K562 (cell line): ENCODE data around the gene ARSJ. TPM values are rescaled to one million over a fixed set of nuclear protein-coding genes. Genes with fewer than 3 reads are reported as not detected.

Experiments used
- ATAC-seq: fragments of 200-7000 bp; cut with Tn5 transposase; 3 replicates; pipeline ENCODE4 v1.9.1; 2020; ENCODE audit warnings: moderate library complexity
- BruUV-seq: library from RNA; stranded (reverse); fragments of 400-500 nt; replicated peaks from 2 replicates; lab custom pipeline; 2021; lab: Mats Ljungman, UMichigan
- CTCF ChIA-PET: fragments of 300-600 bp; formaldehyde crosslinking; extraction: SDS; loops from one replicate; lab custom pipeline; 2021; ENCODE audit warnings: low intra/inter-chr PET ratio; lab: Yijun Ruan, JAX
- POLR2A ChIA-PET: fragments of 300-600, 350-650 bp; sonication (Branson Sonifier 250); formaldehyde crosslinking; extraction: SDS; loops from one replicate; lab custom pipeline; 2021; ENCODE audit warnings: antibody characterized with exemption, inconsistent platforms; lab: Yijun Ruan, JAX
- DNase-seq, 4 experiments: peaks; one replicate each; pipeline versions ENCODE4 v3.0.0 to v3.0.0-alpha.2; 2011 to 2018; ENCODE audit warnings: low spot score in 3 of 4, mixed read lengths in 3 of 4; ENCODE audit errors: extremely low read depth in 1 of 4
- FAIRE-seq: peaks from 2 replicates; lab custom pipeline; 2011; peaks lifted over from hg19 to GRCh38; lab: Jason Lieb, UNC
- H2AFZ ChIP-seq: 2 replicates; pipeline ENCODE4 v1.6.0; 2011; ENCODE audit warnings: low read depth, low read length, control low read depth, inconsistent platforms
- H3K27ac ChIP-seq: fragments of 200-600 bp; 3 replicates; pipeline ENCODE4 v1.8.0; 2011; ENCODE audit warnings: low read depth, mild to moderate bottlenecking, control low read depth, inconsistent platforms, low read length, moderate library complexity, mixed read lengths; ENCODE audit errors: extremely low read depth
- H3K27me3 ChIP-seq, 2 experiments: fragments of 300-600 bp in 1 of 2; 2 replicates in 1 of 2; 3 replicates in 1 of 2; pipeline versions ENCODE4 v1.6.0 to v1.8.0; 2011; ENCODE audit warnings: inconsistent platforms in 2 of 2, low read length in 2 of 2, mild to moderate bottlenecking in 1 of 2, mixed read lengths in 1 of 2, moderate library complexity in 1 of 2; ENCODE audit not compliant: control insufficient read depth in 2 of 2, insufficient read depth in 2 of 2
- H3K36me3 ChIP-seq: fragments of 300-600 bp; 3 replicates; pipeline ENCODE4 v1.8.0; 2011; ENCODE audit warnings: mild to moderate bottlenecking, low read length, inconsistent platforms; ENCODE audit not compliant: control insufficient read depth, insufficient read depth
- H3K4me1 ChIP-seq, 2 experiments: fragments of 200-600 bp in 1 of 2; replicated peaks in 1 of 2; 2 replicates in 1 of 2; 3 replicates in 1 of 2; pipeline versions ENCODE4 v1.5.1 to v1.8.0; 2011; ENCODE audit warnings: inconsistent platforms in 2 of 2, low read length in 2 of 2, mild to moderate bottlenecking in 1 of 2, mixed read lengths in 1 of 2, moderate library complexity in 1 of 2; ENCODE audit not compliant: control insufficient read depth in 2 of 2, insufficient read depth in 2 of 2
- H3K4me2 ChIP-seq: 2 replicates; pipeline ENCODE4 v1.6.1; 2011; ENCODE audit warnings: low read length, control low read depth, inconsistent platforms, mixed read lengths; ENCODE audit not compliant: insufficient read depth
- H3K4me3 ChIP-seq: fragments of 200-600 bp; sonication (generic), shearing (Covaris generic); 2 replicates; pipeline ENCODE4 v1.5.1; 2016; ENCODE audit warnings: control low read depth, inconsistent platforms
- H3K79me2 ChIP-seq: fragments of 200-600 bp; 3 replicates; pipeline ENCODE4 v1.8.0; 2011; ENCODE audit warnings: low read length, inconsistent platforms; ENCODE audit not compliant: control insufficient read depth, insufficient read depth
- H3K9ac ChIP-seq, 2 experiments: 2 replicates each; pipeline versions ENCODE4 v1.6.0 to v1.6.1; 2011; ENCODE audit warnings: low read depth in 2 of 2, low read length in 2 of 2, control low read depth in 1 of 2, inconsistent platforms in 1 of 2, mild to moderate bottlenecking in 1 of 2, mixed read lengths in 1 of 2; ENCODE audit not compliant: insufficient read depth in 1 of 2
- H3K9me1 ChIP-seq: one replicate; pipeline ENCODE4 v1.6.0; 2011; ENCODE audit warnings: inconsistent platforms, mild to moderate bottlenecking, low read length, moderate library complexity; ENCODE audit not compliant: control insufficient read depth, insufficient read depth
- H3K9me3 ChIP-seq: replicated peaks from 2 replicates; pipeline ENCODE4 v1.5.1; 2011; ENCODE audit warnings: low read depth, low read length, inconsistent platforms; ENCODE audit not compliant: control insufficient read depth, insufficient read depth
- H4K20me1 ChIP-seq: replicated peaks from 2 replicates; pipeline ENCODE4 v1.6.1; 2011; ENCODE audit warnings: low read length, inconsistent platforms, mixed read lengths; ENCODE audit not compliant: control insufficient read depth, insufficient read depth
- EP300 ChIP-seq: IDR thresholded peaks from 2 replicates; pipeline ENCODE4 v1.6.1; 2012; ENCODE audit warnings: low read length, improper control_type of control experiment
- FOXJ3 ChIP-seq: sonication (generic); formaldehyde crosslinking; IDR thresholded peaks from 2 replicates; pipeline ENCODE4 v1.4.0; 2020; ENCODE audit warnings: mild to moderate bottlenecking, missing genetic modification reagents
- HBP1 ChIP-seq: fragments of 450-650 bp; formaldehyde crosslinking; IDR thresholded peaks from 2 replicates; pipeline ENCODE4 v1.4.0; 2022; ENCODE audit warnings: missing genetic modification characterization
- HDAC6 ChIP-seq: IDR thresholded peaks from 2 replicates; pipeline ENCODE4 v1.6.1; 2012; ENCODE audit warnings: low read depth, mild to moderate bottlenecking, control low read depth, inconsistent platforms, low read length, moderate library complexity
- HOXB6 ChIP-seq: fragments of 250-450 bp; sonication (Bioruptor Pico); IDR thresholded peaks from 2 replicates; pipeline ENCODE4 v1.5.1; 2022; ENCODE audit warnings: mild to moderate bottlenecking, borderline replicate concordance
- KAT8 ChIP-seq: fragments of 450-650 bp; IDR thresholded peaks from 2 replicates; pipeline ENCODE4 v1.6.1; 2016; ENCODE audit warnings: low read depth, mild to moderate bottlenecking
- PPARD ChIP-seq: fragments of 250-450 bp; sonication (Bioruptor Pico); IDR thresholded peaks from 2 replicates; pipeline ENCODE4 v1.8.0; 2022; ENCODE audit warnings: inconsistent platforms, mild to moderate bottlenecking, moderate library complexity
- RB1 ChIP-seq: fragments of 450-650 bp; IDR thresholded peaks from 2 replicates; pipeline ENCODE4 v1.6.1; 2017; ENCODE audit warnings: low read depth, mild to moderate bottlenecking
- RBM34 ChIP-seq: fragments of 200-400 bp; formaldehyde crosslinking; IDR thresholded peaks from 2 replicates; pipeline ENCODE4 v1.6.1; 2018; ENCODE audit warnings: low read length, borderline replicate concordance; ENCODE audit not compliant: insufficient read depth
- TOE1 ChIP-seq, 2 experiments: fragments of 450-650 bp in 1 of 2; sonication (generic) in 1 of 2; formaldehyde crosslinking in 1 of 2; IDR thresholded peaks; 2 replicates each; pipeline versions ENCODE4 v1.7.1 to v1.8.0; 2016 to 2022; ENCODE audit warnings: borderline replicate concordance in 2 of 2, mild to moderate bottlenecking in 2 of 2, antibody characterized with exemption in 1 of 2, inconsistent platforms in 1 of 2, low read depth in 1 of 2, missing genetic modification reagents in 1 of 2, moderate library complexity in 1 of 2
- XRCC5 ChIP-seq: fragments of 200-400 bp; formaldehyde crosslinking; IDR thresholded peaks from 2 replicates; pipeline ENCODE4 v1.6.1; 2017; ENCODE audit warnings: low read depth, mild to moderate bottlenecking, low read length
- ZNF76 ChIP-seq: fragments of 250-450 bp; sonication (Bioruptor Pico); IDR thresholded peaks from 2 replicates; pipeline ENCODE4 v1.4.0; 2020; ENCODE audit warnings: mild to moderate bottlenecking, moderate library complexity, borderline replicate concordance
- WGBS: fragments of 100-300 bp; shearing (Covaris generic); methylation state at CpG from one replicate; pipeline ENCODE4 v1.1.6; 2016; ENCODE audit warnings: low coverage, mixed read lengths; ENCODE audit not compliant: insufficient coverage; ENCODE audit errors: missing lambda C conversion rate; 5-methylcytosine and 5-hydroxymethylcytosine counted together
- in situ Hi-C: fragments of 300-500 bp; cut with MboI; formaldehyde crosslinking; loops from 4 replicates; pipeline ENCODE4 v1.15.0; 2018; ENCODE audit warnings: inconsistent platforms, mixed read lengths
- intact Hi-C: fragments of 100-400 bp; cut with micrococcal nuclease; formaldehyde crosslinking; loops from 2 replicates; pipeline ENCODE4 v1.14.2; 2022
- polyA plus RNA-seq, 8 experiments: library from polyadenylated mRNA; depleted of rRNA in 4 of 8; stranded (reverse) in 5 of 8; unstranded in 3 of 8; fragments of >200 nt; fragmentation: Nextera tagmentation in 2 of 8; fragmentation: Illumina TruSeq in 1 of 8; extraction: Ambion mirVana in 2 of 8; extraction: Trizol in 1 of 8; gene quantifications; 2 replicates each; pipeline versions ENCODE4 v1.2.1 to v1.2.3, GENCODE V29; 2011 to 2014; ENCODE audit warnings: inconsistent platforms in 1 of 8, missing spikeins in 1 of 8
- total RNA-seq, 7 experiments: library from RNA; depleted of rRNA in 6 of 7; stranded (reverse); fragments of >200 nt in 6 of 7; fragmentation: Illumina TruSeq in 2 of 7; extraction: Trizol in 2 of 7; gene quantifications; 2 replicates each; pipeline versions ENCODE4 v1.2.1 to v1.2.3, GENCODE V29; 2011 to 2021; ENCODE audit warnings: low replicate concordance in 1 of 7
- TF ChIP-seq, protein P1 (sequence below): fragments of 450-650 bp; IDR thresholded peaks from 2 replicates; pipeline ENCODE4 v1.6.1; 2014; ENCODE audit warnings: low read depth, mild to moderate bottlenecking, moderate library complexity, borderline replicate concordance
- TF ChIP-seq, protein P2 (sequence below): fragments of 450-650 bp; conservative IDR thresholded peaks from 2 replicates; pipeline ENCODE4 v1.6.1; 2016; ENCODE audit warnings: missing genetic modification characterization, low read depth, mild to moderate bottlenecking, control low read depth, missing compliant biosample characterization
- TF ChIP-seq, protein P3 (sequence below): fragments of 450-650 bp; IDR thresholded peaks from 2 replicates; pipeline ENCODE4 v1.6.1; 2016; ENCODE audit warnings: low read depth, mild to moderate bottlenecking, moderate library complexity

The ARSJ gene
- total and polyA plus RNA-seq, 9 of the 15 experiments (the other 6 are each of a cell fraction or from before 2014, with no cell fraction given): not detected

DNA sequence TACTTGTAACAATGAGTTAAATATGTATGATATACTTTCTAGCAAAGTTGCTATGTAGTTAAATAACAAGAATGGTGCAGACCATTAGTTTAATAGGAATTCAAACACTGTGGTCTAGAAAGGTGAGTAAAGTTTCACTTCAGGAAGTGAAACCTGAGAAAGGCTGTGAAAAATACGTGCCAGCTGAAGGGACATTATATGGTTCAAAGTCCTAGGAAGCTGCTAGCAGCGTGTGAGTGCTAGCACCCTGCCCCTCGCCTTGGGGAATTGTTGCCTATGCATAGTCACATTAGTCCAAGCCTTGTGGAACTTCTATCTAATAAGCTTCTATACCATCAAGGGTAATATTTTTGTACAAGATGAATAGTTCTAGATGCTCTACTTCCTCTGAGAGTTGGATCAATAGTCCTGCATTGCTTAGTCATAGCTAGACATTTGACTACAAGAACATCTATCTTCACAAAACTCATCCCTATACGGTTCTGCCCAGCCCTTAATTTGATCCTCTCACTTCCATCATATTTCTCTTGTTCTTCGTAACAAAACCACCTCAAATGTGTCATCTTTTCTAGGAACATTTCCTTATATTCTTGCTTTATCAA is 45.8 kb upstream of the ARSJ start:
- H3K4me3 ChIP-seq: no peak overlapping the region
- no peaks in the 10 kb centered on the region for H4K20me1 ChIP-seq
- no peaks in the 10 kb centered on the region for H3K36me3 ChIP-seq
- no peak for ATAC-seq
- in situ Hi-C loops: no loop called here
- ChIA-PET POLR2A (no interaction called here), CTCF (no interaction called here)
- no peaks in the 10 kb centered on the region for H3K79me2 ChIP-seq
- H2AFZ ChIP-seq: no peak overlapping the region
- no peaks in the 10 kb centered on the region for H3K9me1 ChIP-seq
- intact Hi-C loops: no loop called here
- H3K27ac ChIP-seq: no peak overlapping the region
- H3K27me3 ChIP-seq: no peaks in the 10 kb centered on the region
- no TSS peak for BruUV-seq
- H3K9ac ChIP-seq: no peak overlapping the region
- TF ChIP-seq, protein P1, sequence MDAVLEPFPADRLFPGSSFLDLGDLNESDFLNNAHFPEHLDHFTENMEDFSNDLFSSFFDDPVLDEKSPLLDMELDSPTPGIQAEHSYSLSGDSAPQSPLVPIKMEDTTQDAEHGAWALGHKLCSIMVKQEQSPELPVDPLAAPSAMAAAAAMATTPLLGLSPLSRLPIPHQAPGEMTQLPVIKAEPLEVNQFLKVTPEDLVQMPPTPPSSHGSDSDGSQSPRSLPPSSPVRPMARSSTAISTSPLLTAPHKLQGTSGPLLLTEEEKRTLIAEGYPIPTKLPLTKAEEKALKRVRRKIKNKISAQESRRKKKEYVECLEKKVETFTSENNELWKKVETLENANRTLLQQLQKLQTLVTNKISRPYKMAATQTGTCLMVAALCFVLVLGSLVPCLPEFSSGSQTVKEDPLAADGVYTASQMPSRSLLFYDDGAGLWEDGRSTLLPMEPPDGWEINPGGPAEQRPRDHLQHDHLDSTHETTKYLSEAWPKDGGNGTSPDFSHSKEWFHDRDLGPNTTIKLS: no peak
- TF ChIP-seq EP300: no peak
- no peak for TF ChIP-seq KAT8
- TF ChIP-seq FOXJ3 (CRISPR knock-in tag): no peak
- no peak for TF ChIP-seq HDAC6
- no peak for TF ChIP-seq RB1
- TF ChIP-seq, protein P2, sequence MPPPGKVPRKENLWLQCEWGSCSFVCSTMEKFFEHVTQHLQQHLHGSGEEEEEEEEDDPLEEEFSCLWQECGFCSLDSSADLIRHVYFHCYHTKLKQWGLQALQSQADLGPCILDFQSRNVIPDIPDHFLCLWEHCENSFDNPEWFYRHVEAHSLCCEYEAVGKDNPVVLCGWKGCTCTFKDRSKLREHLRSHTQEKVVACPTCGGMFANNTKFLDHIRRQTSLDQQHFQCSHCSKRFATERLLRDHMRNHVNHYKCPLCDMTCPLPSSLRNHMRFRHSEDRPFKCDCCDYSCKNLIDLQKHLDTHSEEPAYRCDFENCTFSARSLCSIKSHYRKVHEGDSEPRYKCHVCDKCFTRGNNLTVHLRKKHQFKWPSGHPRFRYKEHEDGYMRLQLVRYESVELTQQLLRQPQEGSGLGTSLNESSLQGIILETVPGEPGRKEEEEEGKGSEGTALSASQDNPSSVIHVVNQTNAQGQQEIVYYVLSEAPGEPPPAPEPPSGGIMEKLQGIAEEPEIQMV (tag): no peak
- TF ChIP-seq, protein P3, sequence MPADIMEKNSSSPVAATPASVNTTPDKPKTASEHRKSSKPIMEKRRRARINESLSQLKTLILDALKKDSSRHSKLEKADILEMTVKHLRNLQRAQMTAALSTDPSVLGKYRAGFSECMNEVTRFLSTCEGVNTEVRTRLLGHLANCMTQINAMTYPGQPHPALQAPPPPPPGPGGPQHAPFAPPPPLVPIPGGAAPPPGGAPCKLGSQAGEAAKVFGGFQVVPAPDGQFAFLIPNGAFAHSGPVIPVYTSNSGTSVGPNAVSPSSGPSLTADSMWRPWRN: no peak
- no peak for TF ChIP-seq HOXB6 (CRISPR knock-in tag)
- TF ChIP-seq HBP1 (CRISPR knock-in tag): no peak
- no peak for TF ChIP-seq ZNF76 (CRISPR knock-in tag)
- TF ChIP-seq TOE1 (IDR thresholded peaks at IDR 0.05; ENCODE audit: borderline replicate concordance): no peak
- no peak for TF ChIP-seq TOE1 (CRISPR knock-in tag; IDR thresholded peaks at IDR 0.05; ENCODE audit: borderline replicate concordance, low read depth)
- TF ChIP-seq RBM34: no peak
- TF ChIP-seq PPARD: no peak
- no peak for TF ChIP-seq XRCC5
- no peaks in the 10 kb centered on the region for H3K9me3 ChIP-seq
- FAIRE-seq: no peak
- H3K4me1 ChIP-seq: no peaks in the 10 kb centered on the region
- H3K4me2 ChIP-seq: no peak overlapping the region
- WGBS: 0% methylated on average over 5 of the region's 5 CpGs
- no peak for DNase-seq
